SK-N-SH (cell line): ENCODE measurements around the gene TELO2.

Experiments
- EP300 ChIP-seq, 2 experiments: IDR thresholded peaks; 2 replicates each; pipeline versions ENCODE4 v1.4.0 to v1.6.1; 2012; ENCODE audit warnings: borderline replicate concordance in 1 of 2, low read depth in 1 of 2, low read length in 1 of 2
- TF ChIP-seq, protein P1 (sequence below): fragments of 200-600 bp; sonication (generic); IDR thresholded peaks from 2 replicates; pipeline ENCODE4 v1.6.1; 2017; ENCODE audit warnings: antibody characterized with exemption, mild to moderate bottlenecking, moderate library complexity
- TF ChIP-seq, protein P2 (sequence below): IDR thresholded peaks from 2 replicates; pipeline ENCODE4 v1.6.1; 2012; ENCODE audit warnings: mild to moderate bottlenecking, low read depth, low read length, moderate library complexity
- TF ChIP-seq, protein P3 (sequence below): fragments of 150-350 bp; IDR thresholded peaks from 2 replicates; pipeline ENCODE4 v1.6.1; 2017; ENCODE audit warnings: antibody characterized with exemption, low read length, low read depth, borderline replicate concordance

DNA sequence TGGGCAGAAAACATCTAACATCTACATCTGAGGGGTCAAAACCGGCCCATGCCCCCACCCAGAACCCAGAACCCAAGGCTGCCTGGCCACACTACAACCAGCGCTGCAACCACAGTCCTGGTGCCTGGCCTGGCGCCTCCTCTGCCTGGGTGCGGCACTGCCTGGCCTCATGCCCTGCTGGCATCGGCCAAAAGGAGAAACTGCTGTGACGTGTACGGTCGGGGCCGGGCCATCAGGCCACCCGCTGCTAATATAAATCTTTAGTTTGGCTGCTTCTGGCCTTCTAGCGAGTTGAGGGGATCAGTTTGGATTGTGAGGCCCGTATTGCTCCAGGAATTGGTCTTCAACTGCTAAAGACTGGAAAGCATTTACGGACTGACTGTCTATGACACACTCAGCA is 63.1 kb downstream of the TELO2 start:
- TF ChIP-seq, protein P1, sequence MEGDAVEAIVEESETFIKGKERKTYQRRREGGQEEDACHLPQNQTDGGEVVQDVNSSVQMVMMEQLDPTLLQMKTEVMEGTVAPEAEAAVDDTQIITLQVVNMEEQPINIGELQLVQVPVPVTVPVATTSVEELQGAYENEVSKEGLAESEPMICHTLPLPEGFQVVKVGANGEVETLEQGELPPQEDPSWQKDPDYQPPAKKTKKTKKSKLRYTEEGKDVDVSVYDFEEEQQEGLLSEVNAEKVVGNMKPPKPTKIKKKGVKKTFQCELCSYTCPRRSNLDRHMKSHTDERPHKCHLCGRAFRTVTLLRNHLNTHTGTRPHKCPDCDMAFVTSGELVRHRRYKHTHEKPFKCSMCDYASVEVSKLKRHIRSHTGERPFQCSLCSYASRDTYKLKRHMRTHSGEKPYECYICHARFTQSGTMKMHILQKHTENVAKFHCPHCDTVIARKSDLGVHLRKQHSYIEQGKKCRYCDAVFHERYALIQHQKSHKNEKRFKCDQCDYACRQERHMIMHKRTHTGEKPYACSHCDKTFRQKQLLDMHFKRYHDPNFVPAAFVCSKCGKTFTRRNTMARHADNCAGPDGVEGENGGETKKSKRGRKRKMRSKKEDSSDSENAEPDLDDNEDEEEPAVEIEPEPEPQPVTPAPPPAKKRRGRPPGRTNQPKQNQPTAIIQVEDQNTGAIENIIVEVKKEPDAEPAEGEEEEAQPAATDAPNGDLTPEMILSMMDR = no peak
- TF ChIP-seq, protein P2, sequence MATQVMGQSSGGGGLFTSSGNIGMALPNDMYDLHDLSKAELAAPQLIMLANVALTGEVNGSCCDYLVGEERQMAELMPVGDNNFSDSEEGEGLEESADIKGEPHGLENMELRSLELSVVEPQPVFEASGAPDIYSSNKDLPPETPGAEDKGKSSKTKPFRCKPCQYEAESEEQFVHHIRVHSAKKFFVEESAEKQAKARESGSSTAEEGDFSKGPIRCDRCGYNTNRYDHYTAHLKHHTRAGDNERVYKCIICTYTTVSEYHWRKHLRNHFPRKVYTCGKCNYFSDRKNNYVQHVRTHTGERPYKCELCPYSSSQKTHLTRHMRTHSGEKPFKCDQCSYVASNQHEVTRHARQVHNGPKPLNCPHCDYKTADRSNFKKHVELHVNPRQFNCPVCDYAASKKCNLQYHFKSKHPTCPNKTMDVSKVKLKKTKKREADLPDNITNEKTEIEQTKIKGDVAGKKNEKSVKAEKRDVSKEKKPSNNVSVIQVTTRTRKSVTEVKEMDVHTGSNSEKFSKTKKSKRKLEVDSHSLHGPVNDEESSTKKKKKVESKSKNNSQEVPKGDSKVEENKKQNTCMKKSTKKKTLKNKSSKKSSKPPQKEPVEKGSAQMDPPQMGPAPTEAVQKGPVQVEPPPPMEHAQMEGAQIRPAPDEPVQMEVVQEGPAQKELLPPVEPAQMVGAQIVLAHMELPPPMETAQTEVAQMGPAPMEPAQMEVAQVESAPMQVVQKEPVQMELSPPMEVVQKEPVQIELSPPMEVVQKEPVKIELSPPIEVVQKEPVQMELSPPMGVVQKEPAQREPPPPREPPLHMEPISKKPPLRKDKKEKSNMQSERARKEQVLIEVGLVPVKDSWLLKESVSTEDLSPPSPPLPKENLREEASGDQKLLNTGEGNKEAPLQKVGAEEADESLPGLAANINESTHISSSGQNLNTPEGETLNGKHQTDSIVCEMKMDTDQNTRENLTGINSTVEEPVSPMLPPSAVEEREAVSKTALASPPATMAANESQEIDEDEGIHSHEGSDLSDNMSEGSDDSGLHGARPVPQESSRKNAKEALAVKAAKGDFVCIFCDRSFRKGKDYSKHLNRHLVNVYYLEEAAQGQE = no peak
- TF ChIP-seq EP300 (IDR thresholded peaks at IDR 0.05; ENCODE audit: borderline replicate concordance in 1 of 2, low read depth in 1 of 2, low read length in 1 of 2) = no peak
- TF ChIP-seq, protein P3, sequence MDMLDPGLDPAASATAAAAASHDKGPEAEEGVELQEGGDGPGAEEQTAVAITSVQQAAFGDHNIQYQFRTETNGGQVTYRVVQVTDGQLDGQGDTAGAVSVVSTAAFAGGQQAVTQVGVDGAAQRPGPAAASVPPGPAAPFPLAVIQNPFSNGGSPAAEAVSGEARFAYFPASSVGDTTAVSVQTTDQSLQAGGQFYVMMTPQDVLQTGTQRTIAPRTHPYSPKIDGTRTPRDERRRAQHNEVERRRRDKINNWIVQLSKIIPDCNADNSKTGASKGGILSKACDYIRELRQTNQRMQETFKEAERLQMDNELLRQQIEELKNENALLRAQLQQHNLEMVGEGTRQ = no peak
